ENCODE results near the gene DOCK8.

DNA sequence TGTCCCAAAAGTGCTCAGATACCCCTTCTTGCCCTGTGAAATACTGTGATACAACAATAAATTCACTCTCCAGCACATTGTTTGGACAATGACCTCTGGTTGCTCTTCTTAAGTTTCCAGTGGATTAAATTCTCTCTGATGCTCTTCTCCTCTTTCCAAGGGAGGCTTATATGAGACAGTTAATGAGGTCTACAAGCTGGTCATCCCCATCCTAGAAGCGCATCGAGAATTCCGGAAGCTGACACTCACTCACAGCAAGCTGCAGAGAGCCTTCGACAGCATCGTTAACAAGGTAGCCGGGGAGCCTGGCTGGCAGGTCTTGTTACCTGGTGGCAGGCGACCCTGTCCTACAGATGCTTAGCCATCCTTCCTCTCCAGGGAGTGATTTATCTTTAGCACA, 226.5 kb downstream of the DOCK8 start:
- TF ChIP-seq, protein P1, sequence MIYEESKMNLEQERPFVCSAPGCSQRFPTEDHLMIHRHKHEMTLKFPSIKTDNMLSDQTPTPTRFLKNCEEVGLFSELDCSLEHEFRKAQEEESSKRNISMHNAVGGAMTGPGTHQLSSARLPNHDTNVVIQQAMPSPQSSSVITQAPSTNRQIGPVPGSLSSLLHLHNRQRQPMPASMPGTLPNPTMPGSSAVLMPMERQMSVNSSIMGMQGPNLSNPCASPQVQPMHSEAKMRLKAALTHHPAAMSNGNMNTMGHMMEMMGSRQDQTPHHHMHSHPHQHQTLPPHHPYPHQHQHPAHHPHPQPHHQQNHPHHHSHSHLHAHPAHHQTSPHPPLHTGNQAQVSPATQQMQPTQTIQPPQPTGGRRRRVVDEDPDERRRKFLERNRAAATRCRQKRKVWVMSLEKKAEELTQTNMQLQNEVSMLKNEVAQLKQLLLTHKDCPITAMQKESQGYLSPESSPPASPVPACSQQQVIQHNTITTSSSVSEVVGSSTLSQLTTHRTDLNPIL (CRISPR knock-in tag; IDR thresholded peaks at IDR 0.05; ENCODE audit: low read depth), result no peak
- TF ChIP-seq, protein P2, sequence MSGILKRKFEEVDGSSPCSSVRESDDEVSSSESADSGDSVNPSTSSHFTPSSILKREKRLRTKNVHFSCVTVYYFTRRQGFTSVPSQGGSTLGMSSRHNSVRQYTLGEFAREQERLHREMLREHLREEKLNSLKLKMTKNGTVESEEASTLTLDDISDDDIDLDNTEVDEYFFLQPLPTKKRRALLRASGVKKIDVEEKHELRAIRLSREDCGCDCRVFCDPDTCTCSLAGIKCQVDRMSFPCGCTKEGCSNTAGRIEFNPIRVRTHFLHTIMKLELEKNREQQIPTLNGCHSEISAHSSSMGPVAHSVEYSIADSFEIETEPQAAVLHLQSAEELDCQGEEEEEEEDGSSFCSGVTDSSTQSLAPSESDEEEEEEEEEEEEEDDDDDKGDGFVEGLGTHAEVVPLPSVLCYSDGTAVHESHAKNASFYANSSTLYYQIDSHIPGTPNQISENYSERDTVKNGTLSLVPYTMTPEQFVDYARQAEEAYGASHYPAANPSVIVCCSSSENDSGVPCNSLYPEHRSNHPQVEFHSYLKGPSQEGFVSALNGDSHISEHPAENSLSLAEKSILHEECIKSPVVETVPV (CRISPR knock-in tag; IDR thresholded peaks at IDR 0.05), result no peak
- no peak for TF ChIP-seq ZFP30 (CRISPR knock-in tag; IDR thresholded peaks at IDR 0.05)
- TF ChIP-seq, protein P3, sequence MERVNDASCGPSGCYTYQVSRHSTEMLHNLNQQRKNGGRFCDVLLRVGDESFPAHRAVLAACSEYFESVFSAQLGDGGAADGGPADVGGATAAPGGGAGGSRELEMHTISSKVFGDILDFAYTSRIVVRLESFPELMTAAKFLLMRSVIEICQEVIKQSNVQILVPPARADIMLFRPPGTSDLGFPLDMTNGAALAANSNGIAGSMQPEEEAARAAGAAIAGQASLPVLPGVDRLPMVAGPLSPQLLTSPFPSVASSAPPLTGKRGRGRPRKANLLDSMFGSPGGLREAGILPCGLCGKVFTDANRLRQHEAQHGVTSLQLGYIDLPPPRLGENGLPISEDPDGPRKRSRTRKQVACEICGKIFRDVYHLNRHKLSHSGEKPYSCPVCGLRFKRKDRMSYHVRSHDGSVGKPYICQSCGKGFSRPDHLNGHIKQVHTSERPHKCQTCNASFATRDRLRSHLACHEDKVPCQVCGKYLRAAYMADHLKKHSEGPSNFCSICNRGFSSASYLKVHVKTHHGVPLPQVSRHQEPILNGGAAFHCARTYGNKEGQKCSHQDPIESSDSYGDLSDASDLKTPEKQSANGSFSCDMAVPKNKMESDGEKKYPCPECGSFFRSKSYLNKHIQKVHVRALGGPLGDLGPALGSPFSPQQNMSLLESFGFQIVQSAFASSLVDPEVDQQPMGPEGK (CRISPR knock-in tag; IDR thresholded peaks at IDR 0.05; ENCODE audit: borderline replicate concordance), result no peak
- TF ChIP-seq TCF4 (CRISPR knock-in tag; IDR thresholded peaks at IDR 0.05; ENCODE audit: borderline replicate concordance), result no peak
- TF ChIP-seq ARNTL (CRISPR knock-in tag; IDR thresholded peaks at IDR 0.05; ENCODE audit: borderline replicate concordance, low read depth), result no peak
- no peak for TF ChIP-seq ESRRG (CRISPR knock-in tag; IDR thresholded peaks at IDR 0.05)
- no peak for TF ChIP-seq RARB (CRISPR knock-in tag; IDR thresholded peaks at IDR 0.05)
- TF ChIP-seq ZNF8 (CRISPR knock-in tag; IDR thresholded peaks at IDR 0.05), result no peak
- TF ChIP-seq GLIS3 (CRISPR knock-in tag; IDR thresholded peaks at IDR 0.05), result no peak
- TF ChIP-seq TOX (CRISPR knock-in tag; IDR thresholded peaks at IDR 0.05; ENCODE audit: borderline replicate concordance), result no peak
- no peak for TF ChIP-seq BACH2 (CRISPR knock-in tag; IDR thresholded peaks at IDR 0.05; ENCODE audit: borderline replicate concordance)
- no peak for TF ChIP-seq ISL1 (CRISPR knock-in tag; IDR thresholded peaks at IDR 0.05)
- TF ChIP-seq CSDC2 (CRISPR knock-in tag; IDR thresholded peaks at IDR 0.05), result no peak

Data from SK-N-SH treated with all-trans-retinoic acid at 6 μM for 48 hours (cell line).